Measurements from ENCODE around the gene CYP20A1. TPM values are rescaled to one million over a fixed set of nuclear protein-coding genes. Genes with fewer than 3 reads are reported as not detected.
"Not testable (repeated sequence)": the region's sequence is repeated elsewhere in the genome, so short reads cannot be mapped to it uniquely, and the experiment has no call there.

Gene CYP20A1
- polyA plus RNA-seq, 2 donors, result 6.1 to 6.8 TPM

DNA sequence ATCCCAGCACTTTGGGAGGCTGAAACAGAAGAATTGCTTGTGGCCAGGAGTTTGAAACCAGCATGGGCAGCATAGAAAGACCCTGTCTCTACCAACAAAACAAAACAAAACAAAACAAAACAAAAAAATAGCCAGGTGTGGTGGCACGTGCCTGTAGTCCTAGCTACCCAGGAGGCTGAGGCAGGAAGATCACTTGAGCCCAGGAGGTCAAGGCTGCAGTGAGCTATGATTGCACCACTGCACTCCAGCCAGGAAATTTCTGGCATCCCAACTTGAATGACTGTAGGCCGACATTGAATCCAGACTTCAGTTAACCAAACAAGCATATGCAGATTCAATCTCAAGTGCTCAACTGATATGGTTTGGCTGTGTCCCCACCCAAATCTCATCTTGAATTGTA, 9.1 kb upstream of the CYP20A1 start:
- H3K27ac ChIP-seq (ENCODE audit: low read depth in 2 of 2, low read length in 1 of 2); H3K4me1 ChIP-seq (ENCODE audit: control insufficient read depth in 2 of 2, insufficient read depth in 2 of 2, low read length in 1 of 2); H3K36me3 ChIP-seq (ENCODE audit: control insufficient read depth in 2 of 2, insufficient read depth in 2 of 2, low read length in 1 of 2); H3K4me3 ChIP-seq (ENCODE audit: low read depth in 1 of 2, low read length in 2 of 2); H3K9me3 ChIP-seq (ENCODE audit: control insufficient read depth in 2 of 2, insufficient read depth in 1 of 2, low read depth in 1 of 2, low read length in 1 of 2); H3K27me3 ChIP-seq (ENCODE audit: control insufficient read depth in 1 of 2, insufficient read depth in 2 of 2, low read length in 2 of 2): not testable (repeated sequence)
- WGBS, 2 donors, result 84 to 85% methylated on average over 2 of the region's 2 CpGs

DNA sequence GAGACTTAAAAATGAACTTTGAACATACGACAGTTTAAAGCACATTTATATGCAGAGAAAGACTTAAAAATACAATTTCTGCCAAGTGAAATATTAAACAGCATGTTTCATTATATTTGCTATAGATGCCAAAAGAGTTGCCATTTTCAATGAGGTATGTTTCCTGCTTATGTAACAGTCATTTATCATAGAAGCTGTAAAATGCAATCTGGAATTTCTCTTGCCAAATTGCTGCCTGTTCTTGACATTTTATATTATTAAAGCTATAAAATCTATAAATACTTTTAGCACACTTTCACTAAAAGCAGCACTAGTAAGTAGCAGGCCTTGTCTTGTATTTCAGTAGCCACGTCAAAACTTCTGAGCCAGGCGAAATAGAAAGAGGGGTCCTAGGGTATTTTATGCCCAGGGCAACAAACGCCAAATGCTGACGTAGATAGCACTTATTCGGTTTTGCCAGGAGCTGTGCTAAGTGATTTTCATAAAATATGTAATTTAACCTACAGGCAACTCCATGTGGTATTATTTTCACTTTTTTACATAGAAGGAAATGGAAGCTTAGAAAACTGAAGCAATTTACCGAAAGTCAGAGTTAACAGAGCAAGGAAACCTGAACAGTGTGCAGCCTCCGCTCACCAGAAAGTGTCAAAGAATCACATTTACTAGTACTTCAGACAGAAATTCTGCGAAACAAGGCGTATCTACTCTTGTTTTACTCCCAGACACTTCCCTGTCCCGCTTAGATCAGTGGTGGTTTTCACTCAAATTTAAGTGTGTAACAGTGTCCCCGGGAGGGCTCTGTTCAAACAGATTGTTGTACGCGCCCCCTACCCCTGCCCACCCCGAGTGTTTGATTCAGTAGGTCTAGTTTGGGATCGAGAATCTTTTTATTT, 1.2 kb upstream of the CYP20A1 start:
- Histone ChIP-seq H3K4me3 (ENCODE audit: low read depth in 1 of 2, low read length in 2 of 2) (peak overlapping the region in 1 of 2 donors; percentile 81), H3K4me1 (ENCODE audit: control insufficient read depth in 2 of 2, insufficient read depth in 2 of 2, low read length in 1 of 2) (peaks cover 0 to 2% of the 10 kb centered on the region in 2 donors), H3K27me3 (ENCODE audit: control insufficient read depth in 1 of 2, insufficient read depth in 2 of 2, low read length in 2 of 2) (no peaks in the 10 kb centered on the region), H3K36me3 (ENCODE audit: control insufficient read depth in 2 of 2, insufficient read depth in 2 of 2, low read length in 1 of 2) (no peaks in the 10 kb centered on the region), H3K9me3 (ENCODE audit: control insufficient read depth in 2 of 2, insufficient read depth in 1 of 2, low read depth in 1 of 2, low read length in 1 of 2) (no peaks in the 10 kb centered on the region), H3K27ac (ENCODE audit: low read depth in 2 of 2, low read length in 1 of 2) (peak overlapping the region in 1 of 2 donors; percentile 34)
- 88 to 91% methylated on average over 16 of the region's 16 CpGs for WGBS, 2 donors

DNA sequence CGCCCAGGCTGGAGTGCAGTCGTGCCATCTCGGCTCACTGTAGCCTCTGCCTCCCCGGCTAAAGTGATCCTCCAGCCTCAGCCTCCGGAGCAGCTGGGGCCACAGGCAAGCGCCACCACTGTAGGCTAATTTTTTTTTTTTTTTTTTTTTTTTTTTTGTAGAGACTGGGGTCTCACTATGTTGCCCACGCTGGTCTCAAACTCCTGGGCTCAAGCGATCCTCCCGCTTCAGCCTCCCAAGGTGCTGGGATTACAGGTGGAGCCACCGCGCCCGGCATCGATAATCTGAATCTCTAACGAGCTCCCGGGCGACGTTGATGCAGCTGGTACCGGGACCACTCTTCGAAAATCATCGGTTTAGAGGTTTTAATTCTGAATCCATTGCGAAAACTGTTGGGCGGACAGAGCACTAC, 520 bp upstream of the CYP20A1 start:
- Histone ChIP-seq H3K4me3 (ENCODE audit: low read depth in 1 of 2, low read length in 2 of 2) (peak overlapping the region; percentile 69 to 81), H3K4me1 (ENCODE audit: control insufficient read depth in 2 of 2, insufficient read depth in 2 of 2, low read length in 1 of 2) (peaks cover 0 to 2% of the 10 kb centered on the region in 2 donors), H3K9me3 (ENCODE audit: control insufficient read depth in 2 of 2, insufficient read depth in 1 of 2, low read depth in 1 of 2, low read length in 1 of 2) (no peaks in the 10 kb centered on the region), H3K27ac (ENCODE audit: low read depth in 2 of 2, low read length in 1 of 2) (peak overlapping the region; percentile 66 to 94), H3K36me3 (ENCODE audit: control insufficient read depth in 2 of 2, insufficient read depth in 2 of 2, low read length in 1 of 2) (no peaks in the 10 kb centered on the region), H3K27me3 (ENCODE audit: control insufficient read depth in 1 of 2, insufficient read depth in 2 of 2, low read length in 2 of 2) (no peaks in the 10 kb centered on the region)
- WGBS, 2 donors, result 21 to 24% methylated on average over 22 of the region's 22 CpGs

DNA sequence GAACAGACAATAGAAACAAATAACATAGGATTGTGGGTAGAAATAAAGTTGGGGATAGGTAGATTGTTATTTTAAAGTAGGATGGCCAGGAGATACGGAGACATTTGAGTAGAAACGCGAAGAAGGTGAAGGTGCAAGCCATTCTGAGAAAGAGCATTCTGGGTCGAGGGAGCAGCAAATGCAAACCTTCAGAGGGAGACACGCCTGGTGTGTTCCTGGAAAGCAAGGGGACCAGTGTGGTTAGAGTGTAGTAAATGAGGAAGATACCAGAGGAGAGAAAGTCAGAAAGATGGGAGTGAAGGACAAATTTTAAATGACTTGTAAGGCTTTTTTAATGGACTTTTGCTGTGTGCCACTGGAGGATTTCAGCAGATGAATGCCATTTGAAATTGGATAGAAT, 1.7 kb downstream of the CYP20A1 start:
- 86 to 87% methylated on average over 5 of the region's 5 CpGs for WGBS, 2 donors
- H3K36me3 ChIP-seq (ENCODE audit: control insufficient read depth in 2 of 2, insufficient read depth in 2 of 2, low read length in 1 of 2), result no peaks in the 10 kb centered on the region
- no peak overlapping the region for H3K27ac ChIP-seq (ENCODE audit: low read depth in 2 of 2, low read length in 1 of 2)
- peak overlapping the region in 1 of 2 donors; percentile 81 for H3K4me3 ChIP-seq (ENCODE audit: low read depth in 1 of 2, low read length in 2 of 2)
- peaks cover 0 to 2% of the 10 kb centered on the region in 2 donors for H3K4me1 ChIP-seq (ENCODE audit: control insufficient read depth in 2 of 2, insufficient read depth in 2 of 2, low read length in 1 of 2)
- no peaks in the 10 kb centered on the region for H3K27me3 ChIP-seq (ENCODE audit: control insufficient read depth in 1 of 2, insufficient read depth in 2 of 2, low read length in 2 of 2)
- H3K9me3 ChIP-seq (ENCODE audit: control insufficient read depth in 2 of 2, insufficient read depth in 1 of 2, low read depth in 1 of 2, low read length in 1 of 2), result no peaks in the 10 kb centered on the region

DNA sequence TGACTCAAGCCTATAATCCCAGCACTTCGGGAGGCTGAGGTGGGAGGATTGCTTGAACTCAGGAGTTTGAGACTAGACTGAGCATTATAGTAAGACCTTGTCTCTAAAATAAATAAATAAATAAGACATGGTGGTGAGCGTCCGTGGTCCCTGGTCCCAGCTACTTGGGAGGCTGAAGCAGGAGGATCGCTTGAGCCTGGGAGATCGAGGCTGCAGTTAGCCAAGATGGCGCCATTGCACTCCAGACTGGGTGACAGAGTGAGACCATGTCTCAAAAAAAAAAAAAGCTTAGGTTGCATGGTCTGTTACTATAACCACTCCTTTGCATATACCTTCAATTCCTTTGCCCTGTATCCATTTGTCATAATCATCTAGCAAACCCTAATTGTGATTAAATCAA, 3.7 kb downstream of the CYP20A1 start:
- H3K27ac ChIP-seq (ENCODE audit: low read depth in 2 of 2, low read length in 1 of 2), result no peak overlapping the region
- no peaks in the 10 kb centered on the region for H3K27me3 ChIP-seq (ENCODE audit: control insufficient read depth in 1 of 2, insufficient read depth in 2 of 2, low read length in 2 of 2)
- WGBS, 2 donors, result 97% methylated on average over 6 of the region's 6 CpGs
- no peaks in the 10 kb centered on the region for H3K36me3 ChIP-seq (ENCODE audit: control insufficient read depth in 2 of 2, insufficient read depth in 2 of 2, low read length in 1 of 2)
- H3K4me1 ChIP-seq (ENCODE audit: control insufficient read depth in 2 of 2, insufficient read depth in 2 of 2, low read length in 1 of 2), result peaks cover 0 to 2% of the 10 kb centered on the region in 2 donors
- H3K4me3 ChIP-seq (ENCODE audit: low read depth in 1 of 2, low read length in 2 of 2), result no peak overlapping the region
- H3K9me3 ChIP-seq (ENCODE audit: control insufficient read depth in 2 of 2, insufficient read depth in 1 of 2, low read depth in 1 of 2, low read length in 1 of 2), result no peaks in the 10 kb centered on the region

DNA sequence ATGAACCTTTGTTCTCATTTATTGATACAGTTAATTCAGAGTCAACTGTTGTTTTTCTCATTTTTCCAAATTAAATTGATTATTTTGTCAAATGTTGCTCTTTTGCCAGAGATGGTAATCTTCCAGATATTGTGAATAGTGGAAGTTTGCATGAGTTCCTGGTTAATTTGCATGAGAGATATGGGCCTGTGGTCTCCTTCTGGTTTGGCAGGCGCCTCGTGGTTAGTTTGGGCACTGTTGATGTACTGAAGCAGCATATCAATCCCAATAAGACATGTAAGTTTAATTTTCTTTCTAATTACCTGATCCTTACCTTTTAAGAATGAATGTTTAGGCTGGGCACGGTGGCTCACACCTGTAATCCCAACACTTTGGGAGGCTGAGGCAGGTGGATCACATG, 7.8 kb downstream of the CYP20A1 start:
- 94 to 95% methylated on average over 3 of the region's 3 CpGs for WGBS, 2 donors
- H3K4me1 ChIP-seq (ENCODE audit: control insufficient read depth in 2 of 2, insufficient read depth in 2 of 2, low read length in 1 of 2), result no peaks in the 10 kb centered on the region

DNA sequence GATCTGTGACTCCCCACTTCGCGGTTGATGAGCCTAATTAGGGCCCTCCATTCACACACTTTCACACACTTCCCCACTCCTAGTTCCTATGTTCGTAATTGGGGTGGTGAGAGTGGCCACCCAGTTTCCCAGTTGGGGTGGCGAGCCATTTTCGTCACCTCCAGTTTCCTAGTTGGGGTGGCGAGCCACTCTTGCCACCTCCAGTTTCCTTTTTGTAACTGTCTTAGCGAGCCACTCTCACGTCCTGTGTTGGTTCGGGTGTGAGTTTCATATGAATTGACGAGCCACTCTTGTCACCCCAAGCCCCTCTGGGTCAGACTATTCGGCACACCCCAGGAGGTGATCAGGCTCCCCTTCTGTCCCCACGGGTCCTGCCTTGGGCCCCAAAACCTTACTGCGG, 14.0 kb downstream of the CYP20A1 start:
- H3K27ac ChIP-seq (ENCODE audit: low read depth in 2 of 2, low read length in 1 of 2), result no peak overlapping the region
- no peaks in the 10 kb centered on the region for H3K4me1 ChIP-seq (ENCODE audit: control insufficient read depth in 2 of 2, insufficient read depth in 2 of 2, low read length in 1 of 2)
- no peak overlapping the region for H3K4me3 ChIP-seq (ENCODE audit: low read depth in 1 of 2, low read length in 2 of 2)
- 95% methylated on average over 13 of the region's 13 CpGs for WGBS, 2 donors
- no peaks in the 10 kb centered on the region for H3K9me3 ChIP-seq (ENCODE audit: control insufficient read depth in 2 of 2, insufficient read depth in 1 of 2, low read depth in 1 of 2, low read length in 1 of 2)
- H3K36me3 ChIP-seq (ENCODE audit: control insufficient read depth in 2 of 2, insufficient read depth in 2 of 2, low read length in 1 of 2), result peaks cover 8 to 12% of the 10 kb centered on the region in 2 donors
- H3K27me3 ChIP-seq (ENCODE audit: control insufficient read depth in 1 of 2, insufficient read depth in 2 of 2, low read length in 2 of 2), result no peaks in the 10 kb centered on the region

More for the DNA sequence above, 7.8 kb downstream of the CYP20A1 start:
- Histone ChIP-seq H3K9me3 (ENCODE audit: control insufficient read depth in 2 of 2, insufficient read depth in 1 of 2, low read depth in 1 of 2, low read length in 1 of 2) (no peaks in the 10 kb centered on the region), H3K27ac (ENCODE audit: low read depth in 2 of 2, low read length in 1 of 2) (no peak overlapping the region), H3K36me3 (ENCODE audit: control insufficient read depth in 2 of 2, insufficient read depth in 2 of 2, low read length in 1 of 2) (no peaks in the 10 kb centered on the region), H3K27me3 (ENCODE audit: control insufficient read depth in 1 of 2, insufficient read depth in 2 of 2, low read length in 2 of 2) (no peaks in the 10 kb centered on the region), H3K4me3 (ENCODE audit: low read depth in 1 of 2, low read length in 2 of 2) (no peak overlapping the region)

DNA sequence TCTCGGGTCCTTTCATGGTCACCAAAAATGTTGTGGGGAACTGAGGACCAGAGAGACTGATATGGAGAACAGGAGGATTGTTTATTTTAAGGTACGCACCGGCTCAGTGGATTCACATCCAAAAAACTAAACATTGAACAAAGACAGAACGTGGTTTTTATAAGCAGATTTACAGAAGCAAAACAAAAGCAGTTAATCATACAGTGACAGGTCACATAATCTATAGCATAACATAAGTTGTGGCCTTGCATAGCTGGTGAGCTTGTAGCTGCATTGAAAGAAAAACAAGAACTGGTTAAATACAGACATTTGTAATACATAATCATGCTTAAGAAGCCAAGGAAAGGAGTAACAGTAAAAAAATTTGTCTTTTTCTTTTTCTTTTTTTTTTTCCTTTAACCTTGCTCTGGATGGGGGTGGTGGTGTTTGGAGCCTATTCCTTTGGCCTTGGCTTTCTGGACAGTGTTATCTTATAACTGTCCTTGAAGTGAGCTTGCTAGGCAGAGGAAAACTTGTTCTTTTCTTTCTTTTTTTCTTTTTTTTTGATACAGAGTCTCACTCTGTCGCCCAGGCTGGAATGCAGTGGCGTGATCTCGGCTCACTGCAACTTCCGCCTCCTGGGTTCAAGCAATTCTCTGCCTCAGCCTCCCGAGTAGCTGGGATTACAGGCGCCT, 14.7 kb downstream of the CYP20A1 start:
- H3K36me3 ChIP-seq (ENCODE audit: control insufficient read depth in 2 of 2, insufficient read depth in 2 of 2, low read length in 1 of 2), result peaks cover 9 to 12% of the 10 kb centered on the region in 2 donors
- not testable (repeated sequence) for H3K4me1 ChIP-seq (ENCODE audit: control insufficient read depth in 2 of 2, insufficient read depth in 2 of 2, low read length in 1 of 2); H3K27me3 ChIP-seq (ENCODE audit: control insufficient read depth in 1 of 2, insufficient read depth in 2 of 2, low read length in 2 of 2); H3K27ac ChIP-seq (ENCODE audit: low read depth in 2 of 2, low read length in 1 of 2); H3K9me3 ChIP-seq (ENCODE audit: control insufficient read depth in 2 of 2, insufficient read depth in 1 of 2, low read depth in 1 of 2, low read length in 1 of 2); H3K4me3 ChIP-seq (ENCODE audit: low read depth in 1 of 2, low read length in 2 of 2)
- WGBS, 2 donors, result 78 to 79% methylated on average over 10 of the region's 10 CpGs

DNA sequence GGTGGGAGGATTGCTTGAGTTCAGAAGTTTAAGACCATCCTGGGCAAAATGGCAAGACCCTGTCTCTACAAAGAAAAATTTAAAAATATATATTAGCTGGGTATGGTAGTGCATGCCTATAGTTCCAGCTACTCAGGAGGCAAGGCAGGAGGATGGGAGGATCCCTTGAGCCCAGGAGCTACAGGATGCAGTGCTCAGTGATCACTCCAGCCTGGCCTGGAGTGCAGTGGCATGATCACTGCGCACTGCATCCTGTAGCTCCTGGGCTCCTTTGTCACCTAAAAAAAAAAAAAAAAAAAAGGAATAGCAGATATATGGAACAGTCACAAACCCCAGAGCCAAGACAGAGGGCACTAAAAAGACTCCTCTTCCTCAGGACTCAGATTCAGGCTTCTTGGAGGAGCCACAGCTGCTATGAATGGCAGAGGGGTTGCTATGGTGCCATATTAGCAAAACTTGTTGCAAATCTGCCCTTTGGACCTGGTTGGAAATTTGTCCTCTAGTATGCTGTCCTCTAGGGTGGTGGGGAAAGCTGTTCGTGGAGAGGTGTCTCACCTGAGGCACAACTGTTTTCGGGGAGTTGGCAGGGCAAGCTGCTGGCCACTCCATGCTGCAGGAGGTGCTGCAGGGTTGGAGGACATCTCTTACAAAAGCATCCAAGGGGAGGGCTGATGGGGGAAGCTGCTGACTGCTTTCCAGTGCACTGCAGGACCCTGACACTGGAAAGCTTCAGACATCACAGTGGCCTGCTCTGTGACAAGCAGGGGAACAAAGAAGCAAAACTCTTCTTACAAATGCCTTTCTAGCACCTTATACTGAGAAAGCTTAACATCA, 22.7 kb downstream of the CYP20A1 start:
- 88 to 93% methylated on average over 3 of the region's 3 CpGs for WGBS, 2 donors
- no peaks in the 10 kb centered on the region for H3K27me3 ChIP-seq (ENCODE audit: control insufficient read depth in 1 of 2, insufficient read depth in 2 of 2, low read length in 2 of 2)
- H3K27ac ChIP-seq (ENCODE audit: low read depth in 2 of 2, low read length in 1 of 2), result no peak overlapping the region
- peaks cover 2 to 3% of the 10 kb centered on the region in 2 donors for H3K36me3 ChIP-seq (ENCODE audit: control insufficient read depth in 2 of 2, insufficient read depth in 2 of 2, low read length in 1 of 2)
- no peaks in the 10 kb centered on the region for H3K4me1 ChIP-seq (ENCODE audit: control insufficient read depth in 2 of 2, insufficient read depth in 2 of 2, low read length in 1 of 2)
- no peak overlapping the region for H3K4me3 ChIP-seq (ENCODE audit: low read depth in 1 of 2, low read length in 2 of 2)
- H3K9me3 ChIP-seq (ENCODE audit: control insufficient read depth in 2 of 2, insufficient read depth in 1 of 2, low read depth in 1 of 2, low read length in 1 of 2), result no peaks in the 10 kb centered on the region
